Smooth muscle cell of the brain vasculature (primary cell): ENCODE measurements around the gene PACC1.

Experiments
- DNase-seq: peaks from one replicate; pipeline ENCODE4 v3.0.0-alpha.2; 2012; ENCODE audit warnings: low read depth, low spot score

The PACC1 gene

GRCh38 chr1:212437179-212437798 is 22.6 kb upstream of the PACC1 start:
- no peak for DNase-seq

- DNase-seq = no peak
Observed at GRCh38 chr1:212434992-212435391, 20.3 kb upstream of the PACC1 start.

- no peak for DNase-seq
Observed at GRCh38 chr1:212433577-212434462, 19.1 kb upstream of the PACC1 start.

GRCh38 chr1:212432661-212433576 is 18.2 kb upstream of the PACC1 start, which contains the start of gene NENF:
TSS of gene NENF (plus strand) at chr1:212432920. CDS start at chr1:212432944, 24 bp downstream.
- peak; percentile 37 for DNase-seq

GRCh38 chr1:212432272-212432660 is 17.6 kb upstream of the PACC1 start:
- no peak for DNase-seq

- no peak for DNase-seq
Observed at GRCh38 chr1:212431644-212432043, 17.0 kb upstream of the PACC1 start.

- no peak for DNase-seq
Observed at GRCh38 chr1:212430955-212431394, 16.3 kb upstream of the PACC1 start.

- no peak for DNase-seq
Observed at GRCh38 chr1:212430416-212430815, 15.7 kb upstream of the PACC1 start.

GRCh38 chr1:212428496-212428895 is 13.8 kb upstream of the PACC1 start:
- no peak for DNase-seq

GRCh38 chr1:212423879-212424278 is 9.2 kb upstream of the PACC1 start:
- DNase-seq = no peak

GRCh38 chr1:212421165-212421564 is 6.5 kb upstream of the PACC1 start:
- no peak for DNase-seq

GRCh38 chr1:212415107-212415841 is 588 bp upstream of the PACC1 start:
- DNase-seq = no peak

GRCh38 chr1:212413902-212414327 is 771 bp downstream of the PACC1 start:
- no peak for DNase-seq

GRCh38 chr1:212412374-212412773 is 2.3 kb downstream of the PACC1 start:
- DNase-seq = no peak

- no peak for DNase-seq
Observed at GRCh38 chr1:212410231-212410820, 4.4 kb downstream of the PACC1 start.

- no peak for DNase-seq
Observed at GRCh38 chr1:212402666-212403321, 11.9 kb downstream of the PACC1 start.

GRCh38 chr1:212401838-212402582 is 12.7 kb downstream of the PACC1 start:
- DNase-seq = no peak

GRCh38 chr1:212401042-212401441 is 13.6 kb downstream of the PACC1 start:
- no peak for DNase-seq

GRCh38 chr1:212397171-212397570 is 17.5 kb downstream of the PACC1 start:
- DNase-seq = no peak
